Renal pelvis (tissue), 4 donors: Measurements from ENCODE around the gene MRPL55. TPM values are rescaled to one million over a fixed set of nuclear protein-coding genes. Genes with fewer than 3 reads are reported as not detected.

ENCODE experiments used
- DNase-seq: peaks from one replicate; pipeline ENCODE4 v3.0.0-alpha.2; 2013
- polyA plus RNA-seq, 3 donors: library from polyadenylated mRNA; unstranded; fragments of 120-200 nt; gene quantifications; one replicate each; pipeline ENCODE4 v1.2.1, GENCODE V29; 2013; ENCODE audit not compliant: insufficient read length in 3 of 3

Gene MRPL55
- polyA plus RNA-seq, 3 donors = 48.5 to 55.6 (median 54.4) TPM

GRCh38 chr1:228062812-228063211 lies 46.3 kb downstream of the MRPL55 start:
- no peak for DNase-seq

- DNase-seq = no peak
These were observed 46.9 kb downstream of the MRPL55 start for GRCh38 chr1:228062085-228062791.

GRCh38 chr1:228061411-228062084 lies 47.6 kb downstream of the MRPL55 start:
- DNase-seq = no peak

- no peak for DNase-seq
These were observed 48.5 kb downstream of the MRPL55 start for GRCh38 chr1:228060458-228061190.

- DNase-seq = peak; percentile 50
These were observed 49.3 kb downstream of the MRPL55 start for GRCh38 chr1:228059634-228060457.

GRCh38 chr1:228058949-228059633 lies 50.0 kb downstream of the MRPL55 start:
- peak; percentile 15 for DNase-seq

GRCh38 chr1:228058172-228058948 lies 50.7 kb downstream of the MRPL55 start:
- DNase-seq = no peak

Other genes starting within 250 kb of the MRPL55 start
- gene WNT9A, start 161.4 kb downstream of the MRPL55 start, polyA plus RNA-seq = 1 to 10 TPM; 1.6 to 1.7 (median 1.6) TPM
- under 1 TPM; 0.12 to 0.23 (median 0.22) TPM for gene WNT3A, start 102.3 kb downstream of the MRPL55 start, polyA plus RNA-seq
- 100 to 1,000 TPM; 332 to 390 (median 367) TPM for gene ARF1, start 26.6 kb downstream of the MRPL55 start, polyA plus RNA-seq
- 10 to 100 TPM; 20.8 to 26.1 (median 23.3) TPM for gene C1orf35, start 6.0 kb downstream of the MRPL55 start, polyA plus RNA-seq
- 100 to 1,000 TPM; 113 to 167 (median 157) TPM for gene GUK1, start 31.0 kb upstream of the MRPL55 start, polyA plus RNA-seq
- gene GJC2, start 40.6 kb upstream of the MRPL55 start, polyA plus RNA-seq = 1 to 10 TPM in 2 of 3 donors, under 1 TPM in 1; 0.59 to 1.1 (median 1.0) TPM
- gene IBA57, start 56.5 kb upstream of the MRPL55 start, polyA plus RNA-seq = 1 to 10 TPM; 5.9 to 8.1 (median 6.1) TPM
- 10 to 100 TPM; 32.0 to 53.4 (median 48.5) TPM for gene OBSCN, start 98.7 kb upstream of the MRPL55 start, polyA plus RNA-seq